ENCODE data around the gene ARL4A. TPM values are rescaled to one million over a fixed set of nuclear protein-coding genes. Genes with fewer than 3 reads are reported as not detected.

Gene ARL4A
- total RNA-seq, 2 experiments from 2014 or later = 72.5 to 75.9 TPM

GRCh38 chr7:12638851-12639456, 48.5 kb upstream of the ARL4A start:
- H3K4me1 Mint-ChIP-seq (ENCODE audit: low read depth) = peaks cover 29% of the 10 kb centered on the region
- H3K4me1 ChIP-seq (ENCODE audit: insufficient read depth, low read length) = peaks cover 4% of the 10 kb centered on the region
- no peaks in the 10 kb centered on the region for H3K27me3 ChIP-seq (ENCODE audit: control insufficient read depth in 1 of 2, insufficient read depth in 2 of 2, low read length in 2 of 2)
- H3K36me3 Mint-ChIP-seq (ENCODE audit: low read depth) = no peaks in the 10 kb centered on the region
- DNase-seq (peak in 3 of 14 experiments; percentile 62 to 67 (median 66)), ATAC-seq (ENCODE audit: poor library complexity) (peak; percentile 55)
- no peaks in the 10 kb centered on the region for H3K9me3 ChIP-seq (ENCODE audit: control insufficient read depth in 1 of 2, insufficient read depth in 1 of 2, low read length in 2 of 2)
- H3K9me3 Mint-ChIP-seq = no peaks in the 10 kb centered on the region
- TF ChIP-seq CTCF (IDR thresholded peaks at IDR 0.05) = peak; percentile 81
- CTCF ChIA-PET = interaction anchor here (1.3 to 1.9 kb wide), 3 partner anchors 21 to 624 kb away, joined by 3 to 13 read pairs (median 10); no protein-coding TSS in a partner anchor
- H3K4me3 ChIP-seq (ENCODE audit: low read length) = no peak overlapping the region
- intact Hi-C loops (cut with DNase I, micrococcal nuclease) = loop anchor here (1.0 to 5.0 kb wide), 3 partner anchors 43 to 1818 kb away; no protein-coding TSS in a partner anchor
- H3K27ac Mint-ChIP-seq = no peak overlapping the region
- POLR2A ChIA-PET = interaction anchor here (1.7 kb wide), 1 partner anchor 47 kb away, joined by 9 read pairs; no protein-coding TSS in a partner anchor
- H3K27ac ChIP-seq (ENCODE audit: low read depth in 1 of 2, low read length in 2 of 2) = no peak overlapping the region
- H3K4me3 Mint-ChIP-seq = no peak overlapping the region
- no peaks in the 10 kb centered on the region for H3K27me3 Mint-ChIP-seq
- no peaks in the 10 kb centered on the region for H3K36me3 ChIP-seq (ENCODE audit: insufficient read depth, low read length)

DNA sequence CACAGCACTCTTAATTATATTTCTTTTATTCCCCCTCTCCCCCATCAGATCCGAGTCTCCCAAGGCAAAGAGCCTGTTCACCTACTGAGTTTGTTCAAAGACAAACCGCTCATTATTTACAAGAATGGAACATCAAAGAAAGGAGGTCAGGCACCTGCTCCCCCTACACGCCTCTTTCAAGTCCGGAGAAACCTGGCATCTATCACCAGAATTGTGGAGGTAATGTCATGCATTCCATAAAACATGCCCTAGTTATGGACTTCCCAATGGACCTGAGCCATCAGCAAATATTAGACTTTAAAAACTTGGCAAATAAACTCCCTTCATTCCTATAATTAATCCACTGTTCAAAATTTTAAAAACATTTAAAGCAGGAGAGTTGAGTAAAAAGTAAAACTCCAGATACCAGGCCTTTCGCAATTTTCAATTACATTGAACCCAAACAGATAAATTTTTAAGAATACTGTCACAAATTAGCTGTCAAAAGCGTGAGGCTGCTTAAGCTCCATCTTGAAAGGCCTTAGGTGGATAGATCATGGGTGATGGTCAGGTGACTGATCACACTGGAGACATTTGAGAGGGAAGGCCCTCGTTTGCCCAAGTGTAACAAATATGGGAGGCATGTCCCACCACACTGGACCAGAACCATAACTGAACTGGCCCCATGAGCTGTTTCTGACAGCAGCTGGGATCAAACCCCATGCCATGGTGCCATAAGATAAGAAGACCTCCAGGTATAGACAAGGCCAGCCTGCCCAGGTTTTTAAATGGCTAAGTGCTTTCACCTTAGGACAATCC, 46.9 kb upstream of the ARL4A start:
- Histone ChIP-seq H3K9me3 (ENCODE audit: control insufficient read depth in 1 of 2, insufficient read depth in 1 of 2, low read length in 2 of 2) (no peaks in the 10 kb centered on the region), H3K4me1 (ENCODE audit: insufficient read depth, low read length) (peaks cover 4% of the 10 kb centered on the region), H3K27ac (ENCODE audit: low read depth in 1 of 2, low read length in 2 of 2) (no peak overlapping the region), H3K36me3 (ENCODE audit: insufficient read depth, low read length) (no peaks in the 10 kb centered on the region), H3K4me3 (ENCODE audit: low read length) (no peak overlapping the region), H3K27me3 (ENCODE audit: control insufficient read depth in 1 of 2, insufficient read depth in 2 of 2, low read length in 2 of 2) (no peaks in the 10 kb centered on the region)
- POLR2A ChIA-PET = no interaction called here
- H3K27ac Mint-ChIP-seq = no peak overlapping the region
- H3K36me3 Mint-ChIP-seq (ENCODE audit: low read depth) = no peaks in the 10 kb centered on the region
- ATAC-seq (ENCODE audit: poor library complexity) = no peak
- peaks cover 29% of the 10 kb centered on the region for H3K4me1 Mint-ChIP-seq (ENCODE audit: low read depth)
- H3K27me3 Mint-ChIP-seq = no peaks in the 10 kb centered on the region
- CTCF ChIA-PET = no interaction called here
- TF ChIP-seq CTCF (IDR thresholded peaks at IDR 0.05) = no peak
- intact Hi-C loops (cut with DNase I, micrococcal nuclease) = no loop called here
- H3K9me3 Mint-ChIP-seq = no peaks in the 10 kb centered on the region
- no peak for DNase-seq
- no peak overlapping the region for H3K4me3 Mint-ChIP-seq

GRCh38 chr7:12641196-12641595, 46.2 kb upstream of the ARL4A start:
- ATAC-seq (ENCODE audit: poor library complexity) (no peak), DNase-seq (no peak)
- intact Hi-C loops (cut with DNase I, micrococcal nuclease) = no loop called here
- no peaks in the 10 kb centered on the region for H3K9me3 Mint-ChIP-seq
- ChIA-PET CTCF (no interaction called here), POLR2A (no interaction called here)
- peaks cover 4% of the 10 kb centered on the region for H3K4me1 ChIP-seq (ENCODE audit: insufficient read depth, low read length)
- H3K36me3 ChIP-seq (ENCODE audit: insufficient read depth, low read length) = no peaks in the 10 kb centered on the region
- no peaks in the 10 kb centered on the region for H3K27me3 ChIP-seq (ENCODE audit: control insufficient read depth in 1 of 2, insufficient read depth in 2 of 2, low read length in 2 of 2)
- H3K27ac Mint-ChIP-seq = no peak overlapping the region
- H3K36me3 Mint-ChIP-seq (ENCODE audit: low read depth) = no peaks in the 10 kb centered on the region
- H3K27me3 Mint-ChIP-seq = no peaks in the 10 kb centered on the region
- H3K4me3 ChIP-seq (ENCODE audit: low read length) = no peak overlapping the region
- peaks cover 23% of the 10 kb centered on the region for H3K4me1 Mint-ChIP-seq (ENCODE audit: low read depth)
- no peak overlapping the region for H3K27ac ChIP-seq (ENCODE audit: low read depth in 1 of 2, low read length in 2 of 2)
- no peaks in the 10 kb centered on the region for H3K9me3 ChIP-seq (ENCODE audit: control insufficient read depth in 1 of 2, insufficient read depth in 1 of 2, low read length in 2 of 2)
- H3K4me3 Mint-ChIP-seq = no peak overlapping the region
- no peak for TF ChIP-seq CTCF (IDR thresholded peaks at IDR 0.05)

Measured in CD4-positive, alpha-beta T cell (primary cell).